CD14-positive monocyte (primary cell): ENCODE results near the gene NTM. TPM values are rescaled to one million over a fixed set of nuclear protein-coding genes. Genes with fewer than 3 reads are reported as not detected.

Source experiments
- DNase-seq, 3 donors: peaks; one replicate each; pipeline ENCODE4 v3.0.0-alpha.2; 2011 to 2022
- H2AFZ ChIP-seq: 2 replicates; pipeline ENCODE4 v1.6.0; 2012; ENCODE audit warnings: mild to moderate bottlenecking, low read depth, low read length, inconsistent platforms; ENCODE audit not compliant: insufficient read depth, poor library complexity, severe bottlenecking
- H3K27ac ChIP-seq, 2 donors: 1 replicate in 1 of 2; 2 replicates in 1 of 2; pipeline ENCODE4 v1.5.1; 2012 to 2013; ENCODE audit warnings: low read length in 2 of 2, control low read depth in 1 of 2, inconsistent platforms in 1 of 2, low read depth in 1 of 2, mild to moderate bottlenecking in 1 of 2
- H3K27me3 ChIP-seq, 2 donors: one replicate each; pipeline versions ENCODE4 v1.6.0 to v1.6.1; 2011 to 2013; ENCODE audit warnings: low read length in 2 of 2; ENCODE audit not compliant: control insufficient read depth in 2 of 2, insufficient read depth in 2 of 2
- H3K36me3 ChIP-seq, 2 donors: replicated peaks in 1 of 2; 1 replicate in 1 of 2; 2 replicates in 1 of 2; pipeline versions ENCODE4 v1.5.1 to v1.6.1; 2012 to 2013; ENCODE audit warnings: low read length in 2 of 2, control low read depth in 1 of 2, inconsistent platforms in 1 of 2, mild to moderate bottlenecking in 1 of 2; ENCODE audit not compliant: insufficient read depth in 2 of 2, control insufficient read depth in 1 of 2
- H3K4me1 ChIP-seq, 2 donors: 1 replicate in 1 of 2; 2 replicates in 1 of 2; pipeline versions ENCODE4 v1.5.1 to v1.6.1; 2012 to 2013; ENCODE audit warnings: low read length in 2 of 2, control low read depth in 1 of 2, inconsistent platforms in 1 of 2, mild to moderate bottlenecking in 1 of 2, moderate library complexity in 1 of 2; ENCODE audit not compliant: insufficient read depth in 2 of 2, control insufficient read depth in 1 of 2
- H3K4me2 ChIP-seq: replicated peaks from 2 replicates; pipeline ENCODE3; 2012; ENCODE audit warnings: low read length, moderate library complexity, mild to moderate bottlenecking; ENCODE audit not compliant: poor library complexity, severe bottlenecking; ENCODE audit errors: extremely low read depth
- H3K4me3 ChIP-seq, 3 experiments: fragments of 200-600 bp in 1 of 3; sonication (generic) in 1 of 3; replicated peaks in 1 of 3; 1 replicate in 2 of 3; 2 replicates in 1 of 3; pipeline ENCODE4 v1.5.1; 2011 to 2013; ENCODE audit warnings: low read length in 3 of 3, mild to moderate bottlenecking in 3 of 3, control low read depth in 2 of 3, low read depth in 2 of 3, inconsistent platforms in 1 of 3, moderate library complexity in 1 of 3
- H3K79me2 ChIP-seq: 2 replicates; pipeline ENCODE4 v1.6.0; 2012; ENCODE audit warnings: mild to moderate bottlenecking, control low read depth, inconsistent platforms, low read length, moderate library complexity; ENCODE audit not compliant: insufficient read depth
- H3K9ac ChIP-seq: 2 replicates; pipeline ENCODE4 v1.6.0; 2017; ENCODE audit warnings: low read length, mild to moderate bottlenecking; ENCODE audit not compliant: insufficient read depth, poor library complexity, severe bottlenecking
- H3K9me3 ChIP-seq, 2 donors: replicated peaks in 1 of 2; 1 replicate in 1 of 2; 2 replicates in 1 of 2; pipeline versions ENCODE4 v1.5.1 to v1.6.1; 2012 to 2013; ENCODE audit warnings: low read length in 2 of 2, control low read depth in 1 of 2; ENCODE audit not compliant: control insufficient read depth in 1 of 2, insufficient read depth in 1 of 2
- H4K20me1 ChIP-seq: 2 replicates; pipeline ENCODE4 v1.6.0; 2012; ENCODE audit warnings: mild to moderate bottlenecking, low read length, control low read depth, moderate library complexity; ENCODE audit not compliant: insufficient read depth
- H3K27ac Mint-ChIP-seq, 7 donors: one replicate each; pipeline ENCODE4 v1.8.0; 2020; ENCODE audit warnings: mild to moderate bottlenecking in 7 of 7, mixed read lengths in 7 of 7, moderate library complexity in 6 of 7, inconsistent platforms in 2 of 7
- H3K27me3 Mint-ChIP-seq, 3 donors: one replicate each; pipeline ENCODE4 v1.8.0; 2021 to 2022; ENCODE audit warnings: low read depth in 3 of 3, mild to moderate bottlenecking in 3 of 3, mixed read lengths in 3 of 3, moderate library complexity in 3 of 3, inconsistent platforms in 1 of 3
- H3K36me3 Mint-ChIP-seq, 2 donors: one replicate each; pipeline ENCODE4 v1.8.0; 2020; ENCODE audit warnings: mixed read lengths in 2 of 2, inconsistent platforms in 1 of 2, mild to moderate bottlenecking in 1 of 2
- H3K4me1 Mint-ChIP-seq: one replicate; pipeline ENCODE4 v1.8.0; 2020; ENCODE audit warnings: mild to moderate bottlenecking, mixed read lengths
- H3K4me3 Mint-ChIP-seq, 2 donors: one replicate each; pipeline ENCODE4 v1.8.0; 2020; ENCODE audit warnings: mild to moderate bottlenecking in 2 of 2, mixed read lengths in 2 of 2, moderate library complexity in 1 of 2
- H3K9me3 Mint-ChIP-seq, 7 donors: one replicate each; pipeline ENCODE4 v1.8.0; 2020 to 2022; ENCODE audit warnings: mixed read lengths in 7 of 7, mild to moderate bottlenecking in 6 of 7, moderate library complexity in 6 of 7, inconsistent platforms in 2 of 7
- WGBS: methylation state at CpG from one replicate; pipeline ENCODE4 v1.1.5; 2013; ENCODE audit warnings: missing lambda C conversion rate; ENCODE audit not compliant: insufficient coverage; 5-methylcytosine and 5-hydroxymethylcytosine counted together
- intact Hi-C, 2 donors: fragments of 100-400 bp; cut with micrococcal nuclease; formaldehyde crosslinking; loops; one replicate each; pipeline versions ENCODE4 v1.15.0 to v1.15.1; 2023
- polyA plus RNA-seq, 3 donors: library from polyadenylated mRNA; depleted of rRNA in 1 of 3; unstranded in 2 of 3; stranded (reverse) in 1 of 3; fragments of 300-500 nt in 2 of 3; fragments of >200 nt in 1 of 3; fragmentation: Illumina TruSeq in 2 of 3; gene quantifications; 1 replicate in 2 of 3; 2 replicates in 1 of 3; pipeline ENCODE4 v1.2.3, GENCODE V29; 2012 to 2021
- TF ChIP-seq, protein P1 (sequence below): fragments of 200-600 bp; IDR thresholded peaks from one replicate; pipeline ENCODE4 v1.8.0; 2022; ENCODE audit warnings: antibody characterized with exemption, mild to moderate bottlenecking

Gene NTM
- polyA plus RNA-seq, 3 donors = not detected

DNA sequence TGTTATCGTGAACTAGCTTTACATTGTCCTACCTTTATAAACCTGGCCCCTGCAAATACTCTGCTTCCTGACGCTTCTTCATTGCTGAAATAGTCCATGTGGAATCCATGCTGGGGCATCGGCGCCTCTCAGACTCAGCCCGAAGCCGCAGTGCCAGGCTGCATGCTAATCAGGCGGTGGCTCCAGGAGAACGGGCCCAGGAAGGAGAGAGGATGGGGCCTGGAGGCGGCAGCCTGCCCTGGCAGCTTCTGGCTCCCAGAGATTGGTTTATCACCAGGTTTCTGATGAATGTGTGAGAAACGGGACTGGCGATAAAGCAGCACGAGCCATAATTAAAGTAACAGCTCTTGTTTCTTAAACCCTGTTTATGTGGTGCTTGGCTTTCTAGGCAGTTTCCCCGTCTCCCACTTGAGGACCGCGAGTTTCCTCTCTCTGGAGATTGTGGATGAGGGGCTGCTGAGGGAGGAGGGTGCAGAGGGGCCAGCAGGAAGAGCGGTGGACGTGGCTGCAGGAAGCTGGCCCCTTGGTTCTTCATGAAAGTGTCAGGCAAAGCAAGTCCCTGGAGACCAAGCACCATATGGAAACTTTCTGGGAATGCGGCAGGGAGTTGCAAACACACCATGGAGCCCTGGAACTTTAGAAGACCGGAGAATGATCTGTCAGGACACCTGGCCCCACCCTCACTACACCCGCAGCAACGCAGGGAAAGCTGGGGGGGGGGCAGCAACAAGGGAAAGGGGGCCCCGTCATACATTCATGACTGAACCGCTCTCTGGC, 93.4 kb downstream of the NTM start:
- no peak overlapping the region for H3K4me2 ChIP-seq
- peaks cover 0 to 21% of the 10 kb centered on the region in 2 donors for H3K27me3 ChIP-seq
- H4K20me1 ChIP-seq = no peaks in the 10 kb centered on the region
- WGBS = 35% methylated on average over 12 of the region's 23 CpGs
- H3K79me2 ChIP-seq = no peaks in the 10 kb centered on the region
- no peak overlapping the region for H2AFZ ChIP-seq
- Mint-ChIP-seq H3K36me3 (no peaks in the 10 kb centered on the region), H3K9me3 (peaks cover 0 to 2% (median 0%) of the 10 kb centered on the region in 7 donors), H3K27ac (peak overlapping the region in 1 of 7 donors; percentile 61), H3K4me1 (no peaks in the 10 kb centered on the region), H3K4me3 (peak overlapping the region in 1 of 2 donors; percentile 52), H3K27me3 (peaks cover 17 to 28% (median 25%) of the 10 kb centered on the region in 3 donors)
- no peak overlapping the region for H3K27ac ChIP-seq
- H3K4me1 ChIP-seq = no peaks in the 10 kb centered on the region
- intact Hi-C loops = no loop called here
- no peak overlapping the region for H3K9ac ChIP-seq
- no peaks in the 10 kb centered on the region for H3K9me3 ChIP-seq
- H3K36me3 ChIP-seq = no peaks in the 10 kb centered on the region
- TF ChIP-seq, protein P1, sequence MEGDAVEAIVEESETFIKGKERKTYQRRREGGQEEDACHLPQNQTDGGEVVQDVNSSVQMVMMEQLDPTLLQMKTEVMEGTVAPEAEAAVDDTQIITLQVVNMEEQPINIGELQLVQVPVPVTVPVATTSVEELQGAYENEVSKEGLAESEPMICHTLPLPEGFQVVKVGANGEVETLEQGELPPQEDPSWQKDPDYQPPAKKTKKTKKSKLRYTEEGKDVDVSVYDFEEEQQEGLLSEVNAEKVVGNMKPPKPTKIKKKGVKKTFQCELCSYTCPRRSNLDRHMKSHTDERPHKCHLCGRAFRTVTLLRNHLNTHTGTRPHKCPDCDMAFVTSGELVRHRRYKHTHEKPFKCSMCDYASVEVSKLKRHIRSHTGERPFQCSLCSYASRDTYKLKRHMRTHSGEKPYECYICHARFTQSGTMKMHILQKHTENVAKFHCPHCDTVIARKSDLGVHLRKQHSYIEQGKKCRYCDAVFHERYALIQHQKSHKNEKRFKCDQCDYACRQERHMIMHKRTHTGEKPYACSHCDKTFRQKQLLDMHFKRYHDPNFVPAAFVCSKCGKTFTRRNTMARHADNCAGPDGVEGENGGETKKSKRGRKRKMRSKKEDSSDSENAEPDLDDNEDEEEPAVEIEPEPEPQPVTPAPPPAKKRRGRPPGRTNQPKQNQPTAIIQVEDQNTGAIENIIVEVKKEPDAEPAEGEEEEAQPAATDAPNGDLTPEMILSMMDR = no peak
- no peak for DNase-seq
- no peak overlapping the region for H3K4me3 ChIP-seq

DNA sequence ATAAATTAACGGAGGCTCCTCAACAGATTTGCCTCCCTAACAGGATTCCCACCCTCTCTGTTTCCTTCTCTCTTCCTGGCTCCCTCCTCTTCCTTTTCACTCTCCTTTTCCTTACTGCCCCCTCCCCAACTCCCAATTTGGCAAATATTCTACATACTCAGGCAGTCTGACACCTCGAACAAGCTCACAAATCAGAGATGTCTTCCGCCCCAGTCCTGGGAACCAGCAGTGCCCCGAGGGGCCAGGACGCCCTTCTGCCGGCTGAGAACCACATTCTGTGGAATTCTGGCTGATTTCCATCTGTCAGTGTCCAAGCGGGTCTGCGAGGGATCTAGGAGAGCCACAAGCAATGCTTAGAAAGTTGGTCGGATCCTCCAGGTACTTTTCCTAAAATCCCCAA, 94.0 kb downstream of the NTM start:
- Mint-ChIP-seq H3K27ac (peak overlapping the region in 1 of 7 donors; percentile 12), H3K27me3 (peaks cover 17 to 30% (median 25%) of the 10 kb centered on the region in 3 donors), H3K4me1 (no peaks in the 10 kb centered on the region), H3K36me3 (no peaks in the 10 kb centered on the region), H3K4me3 (no peak overlapping the region), H3K9me3 (peaks cover 0 to 2% (median 0%) of the 10 kb centered on the region in 7 donors)
- Histone ChIP-seq H4K20me1 (no peaks in the 10 kb centered on the region), H2AFZ (no peak overlapping the region), H3K4me3 (no peak overlapping the region), H3K36me3 (no peaks in the 10 kb centered on the region), H3K79me2 (no peaks in the 10 kb centered on the region), H3K27me3 (peaks cover 0 to 21% of the 10 kb centered on the region in 2 donors), H3K9me3 (no peaks in the 10 kb centered on the region), H3K27ac (no peak overlapping the region), H3K9ac (no peak overlapping the region), H3K4me1 (no peaks in the 10 kb centered on the region), H3K4me2 (no peak overlapping the region)
- intact Hi-C loops = no loop called here
- TF ChIP-seq, protein P1 = no peak
- DNase-seq = no peak
- 32% methylated on average over 8 of the region's 9 CpGs for WGBS
